ENCODE results near the gene CELA2B. TPM values are rescaled to one million over a fixed set of nuclear protein-coding genes. Genes with fewer than 3 reads are reported as not detected.
"Not testable (repeated sequence)": the region's sequence is repeated elsewhere in the genome, so short reads cannot be mapped to it uniquely, and the experiment has no call there.

The CELA2B gene
- total RNA-seq, 2 experiments from 2014 or later, result not detected

DNA sequence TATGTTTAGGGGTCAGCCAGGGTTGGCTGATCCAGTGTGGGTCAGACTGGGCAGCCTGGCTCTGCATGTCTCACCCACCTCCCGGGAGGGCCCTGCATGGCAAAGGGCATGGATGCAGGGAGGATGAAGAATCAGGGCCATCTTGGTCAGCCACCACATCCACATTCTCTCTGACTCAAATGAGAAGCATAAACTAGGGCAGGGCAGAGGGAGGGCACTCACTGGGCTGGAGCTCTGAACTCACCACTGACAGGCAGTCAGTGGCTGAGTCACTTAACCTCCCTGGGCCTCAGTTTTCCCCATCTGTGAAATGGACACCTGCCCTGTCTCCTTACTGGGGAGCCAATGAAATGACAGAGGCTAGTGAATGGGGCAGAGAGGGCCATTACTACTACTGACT, 23.7 kb upstream of the CELA2B start:
- POLR2A ChIA-PET, result no interaction called here
- no peak for ATAC-seq (ENCODE audit: low read depth)
- H3K27ac Mint-ChIP-seq, result no peak overlapping the region
- no peaks in the 10 kb centered on the region for H3K4me1 Mint-ChIP-seq
- H3K9me3 Mint-ChIP-seq, result no peaks in the 10 kb centered on the region
- no peaks in the 10 kb centered on the region for H3K36me3 Mint-ChIP-seq
- no peak overlapping the region for H3K4me3 Mint-ChIP-seq
- H3K27me3 Mint-ChIP-seq, result peaks cover 4% of the 10 kb centered on the region
- no peak for DNase-seq

DNA sequence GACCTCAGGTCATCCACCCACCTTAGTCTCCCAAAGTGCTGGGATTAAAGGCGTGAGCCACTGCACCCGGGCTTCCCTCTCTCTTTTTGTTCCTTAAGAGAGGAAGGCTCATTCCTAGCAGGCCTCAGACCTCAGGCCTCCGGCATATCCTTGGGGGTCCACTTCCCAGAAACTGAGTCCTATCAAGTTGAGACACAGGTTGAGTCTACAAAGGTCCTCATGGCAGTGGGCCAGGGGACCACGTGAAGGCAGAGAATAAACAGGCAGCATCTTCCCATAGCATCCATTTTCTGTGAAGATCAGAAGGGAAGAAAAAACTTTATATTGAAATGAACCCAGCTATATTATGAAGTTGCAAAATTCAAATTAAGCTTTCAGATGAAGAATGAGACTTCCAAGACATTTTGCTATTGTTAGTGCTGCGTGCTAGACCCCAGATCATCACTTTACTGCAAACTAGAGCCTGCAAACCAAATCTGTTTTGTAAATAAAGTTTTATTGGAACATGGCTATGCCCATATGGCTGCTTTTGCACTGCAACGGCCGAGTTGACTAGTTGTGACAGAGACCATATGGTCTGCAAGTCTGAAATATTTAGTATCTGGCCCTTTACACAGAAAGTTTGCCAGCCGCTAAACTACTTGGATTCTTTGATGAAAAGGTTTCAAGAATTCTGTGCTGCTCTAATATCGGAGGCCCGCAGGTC, 22.9 kb upstream of the CELA2B start:
- Mint-ChIP-seq H3K27me3 (peaks cover 4% of the 10 kb centered on the region), H3K27ac (no peak overlapping the region), H3K4me3 (no peak overlapping the region), H3K36me3 (no peaks in the 10 kb centered on the region), H3K9me3 (no peaks in the 10 kb centered on the region), H3K4me1 (no peaks in the 10 kb centered on the region)
- POLR2A ChIA-PET, result no interaction called here
- no peak for ATAC-seq (ENCODE audit: low read depth)
- no peak for DNase-seq

DNA sequence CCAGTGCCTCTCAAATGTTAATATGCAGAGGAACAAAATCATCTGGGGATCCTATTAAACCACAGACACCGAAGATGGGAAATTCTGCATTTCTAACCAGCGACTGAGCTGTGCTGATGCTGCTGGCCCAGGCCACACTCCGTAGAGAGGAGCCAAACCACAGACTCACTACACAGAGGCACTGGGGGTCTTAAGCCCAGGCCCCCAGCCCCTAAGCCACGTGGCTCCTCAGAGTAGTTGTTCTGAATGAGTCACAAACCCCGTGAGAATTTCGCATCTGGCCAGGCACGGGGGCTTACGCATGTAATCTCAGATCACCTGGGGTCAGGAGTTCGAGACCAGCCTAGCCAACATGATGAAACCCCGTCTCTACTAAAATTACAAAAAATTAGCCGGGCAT, 22.2 kb upstream of the CELA2B start:
- ATAC-seq (ENCODE audit: low read depth) (no peak), DNase-seq (no peak)
- H3K27ac Mint-ChIP-seq, result no peak overlapping the region
- peaks cover 4% of the 10 kb centered on the region for H3K27me3 Mint-ChIP-seq
- POLR2A ChIA-PET, result no interaction called here
- no peaks in the 10 kb centered on the region for H3K9me3 Mint-ChIP-seq
- no peak overlapping the region for H3K4me3 Mint-ChIP-seq
- H3K4me1 Mint-ChIP-seq, result no peaks in the 10 kb centered on the region
- H3K36me3 Mint-ChIP-seq, result no peaks in the 10 kb centered on the region

DNA sequence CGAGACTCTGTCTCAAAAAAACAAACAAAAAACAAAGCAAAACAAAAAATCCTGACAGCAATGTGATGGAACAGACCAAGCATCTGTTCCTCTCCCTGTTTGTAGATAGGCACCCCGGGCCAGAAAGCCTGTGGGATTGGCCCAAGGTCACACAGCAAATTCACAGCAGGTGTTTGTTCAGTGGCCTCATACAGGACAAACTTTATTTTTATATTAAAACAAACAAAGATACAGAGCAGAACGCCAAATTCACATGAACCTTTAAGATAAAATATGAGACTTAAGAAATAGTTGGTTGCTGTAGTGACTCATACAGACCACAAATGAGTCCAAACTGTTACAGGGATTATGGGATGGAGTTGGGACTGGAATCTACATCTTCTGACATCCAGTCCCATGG, 21.6 kb upstream of the CELA2B start:
- DNase-seq (no peak), ATAC-seq (ENCODE audit: low read depth) (no peak)
- Mint-ChIP-seq H3K27me3 (peaks cover 4% of the 10 kb centered on the region), H3K27ac (no peak overlapping the region), H3K4me3 (no peak overlapping the region), H3K4me1 (no peaks in the 10 kb centered on the region), H3K9me3 (no peaks in the 10 kb centered on the region), H3K36me3 (no peaks in the 10 kb centered on the region)
- POLR2A ChIA-PET, result no interaction called here

DNA sequence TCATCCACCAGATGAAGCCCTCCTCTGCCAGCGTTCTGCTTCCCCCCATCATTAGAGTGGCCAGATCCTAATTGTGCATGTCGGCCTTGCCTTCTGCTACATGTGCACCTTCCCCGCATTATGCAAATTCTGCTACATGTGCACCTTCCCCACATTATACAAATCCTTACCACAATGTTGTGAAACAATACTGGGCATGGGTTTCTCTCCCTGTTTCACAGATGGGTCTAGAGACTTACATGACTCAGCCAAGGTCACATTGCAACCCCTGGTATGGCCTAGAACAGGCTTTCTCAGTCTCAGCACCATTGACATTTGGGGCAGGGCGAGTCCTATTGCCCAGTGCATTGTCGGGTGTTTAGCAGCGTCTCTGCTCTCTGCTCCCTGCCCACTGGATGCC, 20.4 kb upstream of the CELA2B start:
- Mint-ChIP-seq H3K4me1 (no peaks in the 10 kb centered on the region), H3K4me3 (no peak overlapping the region), H3K36me3 (no peaks in the 10 kb centered on the region), H3K9me3 (no peaks in the 10 kb centered on the region), H3K27me3 (peaks cover 2% of the 10 kb centered on the region), H3K27ac (no peak overlapping the region)
- POLR2A ChIA-PET, result no interaction called here
- ATAC-seq (ENCODE audit: low read depth) (no peak), DNase-seq (no peak)

DNA sequence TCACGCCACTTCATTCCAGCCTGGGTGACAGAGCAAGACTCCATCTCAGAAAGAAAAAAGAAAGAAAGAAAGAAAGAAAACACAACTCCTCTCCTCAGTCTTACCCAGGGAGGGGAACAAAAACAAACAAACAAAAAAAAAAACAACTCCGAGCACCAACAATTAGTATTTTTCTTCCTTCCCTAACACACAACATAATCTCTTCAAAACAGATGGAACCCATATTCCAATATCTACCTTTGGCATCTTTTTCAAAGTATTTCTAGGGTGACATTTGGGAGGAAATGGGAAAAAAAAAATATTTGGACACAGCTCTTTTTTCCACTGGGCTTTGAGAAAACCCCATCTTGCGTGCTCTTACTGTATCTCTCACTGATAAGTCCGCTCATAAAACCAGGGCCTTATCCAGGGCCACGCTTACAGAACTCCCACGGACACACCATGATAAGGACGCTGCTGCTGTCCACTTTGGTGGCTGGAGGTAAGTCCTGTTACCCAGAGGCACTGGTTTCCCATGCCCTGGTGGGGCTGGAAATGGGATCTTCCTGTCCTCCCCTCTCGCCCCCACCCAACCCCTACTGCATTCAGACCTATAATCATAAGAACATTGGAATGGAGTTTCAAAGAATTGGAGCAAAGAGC, 19.5 kb upstream of the CELA2B start, which contains the start of gene CELA2A:
TSS of gene CELA2A (plus strand) at position 420 of the 642 bp plus-strand sequence. CDS start at position 442, 22 bp downstream.
- POLR2A ChIA-PET, result no interaction called here

DNA sequence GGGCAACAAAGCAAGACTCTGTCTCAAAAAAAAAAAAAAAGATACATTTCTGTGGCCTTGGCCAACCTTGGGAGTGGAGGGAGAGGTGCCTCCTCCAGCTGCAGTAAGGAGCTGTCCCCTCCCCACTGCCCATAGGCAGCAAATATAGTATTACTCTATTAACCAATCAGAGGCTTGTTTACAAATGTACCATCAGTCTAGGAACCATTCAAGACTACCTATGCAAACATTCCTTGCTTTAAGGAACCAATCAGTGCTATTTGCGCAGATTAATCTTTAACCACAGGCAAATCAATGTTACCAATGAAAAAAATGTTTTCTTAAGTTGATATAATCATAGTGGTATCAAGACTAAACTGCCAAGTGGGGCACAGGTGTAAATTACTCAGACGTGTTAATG, 18.3 kb upstream of the CELA2B start:
- Mint-ChIP-seq H3K9me3 (no peaks in the 10 kb centered on the region), H3K27ac (no peak overlapping the region), H3K4me3 (no peak overlapping the region), H3K4me1 (no peaks in the 10 kb centered on the region), H3K36me3 (no peaks in the 10 kb centered on the region), H3K27me3 (peaks cover 2% of the 10 kb centered on the region)
- POLR2A ChIA-PET, result no interaction called here
- ATAC-seq (ENCODE audit: low read depth) (no peak), DNase-seq (no peak)

More for the DNA sequence above, 19.5 kb upstream of the CELA2B start, which contains the start of gene CELA2A:
- H3K4me3 Mint-ChIP-seq, result no peak within 1 kb of the TSS
- no peaks in the 10 kb centered on the region for H3K4me1 Mint-ChIP-seq
- no peak for DNase-seq
- H3K27ac Mint-ChIP-seq, result no peak within 1 kb of the TSS
- no peaks in the 10 kb centered on the region for H3K36me3 Mint-ChIP-seq
- ATAC-seq (ENCODE audit: low read depth), result no peak
- H3K9me3 Mint-ChIP-seq, result no peaks in the 10 kb centered on the region
- H3K27me3 Mint-ChIP-seq, result peaks cover 2% of the 10 kb centered on the region

DNA sequence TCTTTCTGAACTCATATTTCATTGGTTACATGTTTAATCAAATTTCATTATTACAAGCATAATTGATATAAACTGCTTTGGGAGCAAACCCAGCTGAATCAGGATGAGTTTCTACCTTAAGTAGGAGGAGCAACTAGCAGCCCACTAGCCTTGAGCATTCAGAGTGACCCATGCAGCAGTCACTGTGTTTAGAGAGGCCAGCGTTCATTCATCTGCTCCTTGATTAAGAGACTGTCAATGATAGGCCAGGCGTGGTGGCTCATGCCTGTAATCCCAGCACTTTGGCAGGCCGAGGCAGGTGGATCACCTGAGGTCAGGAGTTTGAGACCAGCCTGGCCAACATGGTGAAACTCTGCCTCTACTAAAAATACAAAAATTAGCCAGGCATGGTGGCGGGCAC, 17.5 kb upstream of the CELA2B start:
- H3K4me3 Mint-ChIP-seq; H3K27me3 Mint-ChIP-seq; DNase-seq; ATAC-seq (ENCODE audit: low read depth); H3K27ac Mint-ChIP-seq; H3K9me3 Mint-ChIP-seq; H3K4me1 Mint-ChIP-seq; POLR2A ChIA-PET; H3K36me3 Mint-ChIP-seq: not testable (repeated sequence)

DNA sequence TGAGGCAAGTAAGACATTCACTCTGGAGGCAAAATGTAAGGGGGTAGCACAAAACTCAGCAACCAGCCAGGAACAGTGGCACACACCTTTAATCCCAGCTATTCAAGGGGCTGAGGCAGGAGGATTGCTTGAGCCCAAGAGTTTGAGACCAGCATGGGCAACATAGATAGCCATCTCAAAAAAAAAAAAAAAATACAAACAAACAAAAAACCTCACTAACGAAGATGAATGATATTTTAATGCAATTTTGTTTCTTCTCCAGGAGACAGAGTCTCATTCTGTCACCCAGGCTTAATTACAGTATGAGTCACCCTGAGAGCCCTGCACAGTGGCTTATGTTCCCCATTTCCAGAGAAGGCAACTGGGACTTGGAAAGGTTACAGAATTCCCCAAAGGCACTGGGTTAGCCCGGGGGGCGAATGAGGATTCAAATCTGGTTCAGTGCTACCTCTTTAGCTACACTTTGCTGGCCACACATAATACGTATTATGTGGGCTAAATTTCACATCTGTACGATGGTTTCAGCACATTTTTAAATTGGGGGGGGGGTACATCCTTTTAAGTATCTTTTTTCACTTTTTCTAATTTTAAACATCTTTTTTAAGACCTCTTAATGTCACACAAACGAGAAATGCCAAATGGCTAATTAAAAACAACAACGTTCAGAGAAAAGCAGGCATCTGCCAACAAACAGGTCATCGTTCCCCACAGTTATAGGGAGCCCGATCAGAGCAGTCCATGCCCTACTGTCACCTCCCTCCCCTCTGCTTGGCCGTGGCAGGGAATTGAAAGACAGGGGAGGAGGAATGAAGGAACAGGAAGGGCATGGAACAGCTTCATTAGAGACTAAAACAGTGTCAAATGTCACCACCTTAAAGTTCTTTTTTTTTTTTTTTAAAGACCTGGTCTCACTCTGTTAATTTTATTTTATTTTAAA, 15.9 kb upstream of the CELA2B start:
- POLR2A ChIA-PET, result interaction anchor here (0.6 kb wide), 1 partner anchor 434 kb away, joined by 4 read pairs; no protein-coding TSS in a partner anchor
- Mint-ChIP-seq H3K9me3 (no peaks in the 10 kb centered on the region), H3K4me1 (no peaks in the 10 kb centered on the region), H3K27ac (no peak overlapping the region), H3K27me3 (peaks cover 2% of the 10 kb centered on the region), H3K4me3 (no peak overlapping the region), H3K36me3 (no peaks in the 10 kb centered on the region)
- DNase-seq, result no peak
- ATAC-seq (ENCODE audit: low read depth), result no peak

DNA sequence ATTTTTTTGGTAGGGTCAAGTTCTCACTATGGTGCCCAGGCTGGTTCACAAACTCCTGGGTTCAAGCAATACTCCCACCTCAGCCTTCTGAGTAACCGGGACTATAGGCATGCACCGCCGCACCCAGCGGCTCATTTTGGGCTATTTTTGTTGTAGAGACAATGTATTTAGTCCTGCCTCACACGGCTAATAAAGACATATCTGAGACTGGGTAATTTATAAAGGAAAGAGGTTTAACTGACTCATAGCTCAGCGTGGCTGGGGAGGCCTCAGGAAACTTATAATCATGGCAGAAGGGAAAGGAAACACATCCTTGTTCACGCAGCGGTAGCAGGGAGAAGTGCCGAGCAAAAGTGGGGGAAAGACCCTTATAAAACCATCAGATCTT, 15.2 kb upstream of the CELA2B start:
- POLR2A ChIA-PET, result no interaction called here
- DNase-seq (no peak), ATAC-seq (ENCODE audit: low read depth) (no peak)
- Mint-ChIP-seq H3K27me3 (peaks cover 2% of the 10 kb centered on the region), H3K9me3 (no peaks in the 10 kb centered on the region), H3K27ac (no peak overlapping the region), H3K4me1 (no peaks in the 10 kb centered on the region), H3K4me3 (no peak overlapping the region), H3K36me3 (no peaks in the 10 kb centered on the region)

DNA sequence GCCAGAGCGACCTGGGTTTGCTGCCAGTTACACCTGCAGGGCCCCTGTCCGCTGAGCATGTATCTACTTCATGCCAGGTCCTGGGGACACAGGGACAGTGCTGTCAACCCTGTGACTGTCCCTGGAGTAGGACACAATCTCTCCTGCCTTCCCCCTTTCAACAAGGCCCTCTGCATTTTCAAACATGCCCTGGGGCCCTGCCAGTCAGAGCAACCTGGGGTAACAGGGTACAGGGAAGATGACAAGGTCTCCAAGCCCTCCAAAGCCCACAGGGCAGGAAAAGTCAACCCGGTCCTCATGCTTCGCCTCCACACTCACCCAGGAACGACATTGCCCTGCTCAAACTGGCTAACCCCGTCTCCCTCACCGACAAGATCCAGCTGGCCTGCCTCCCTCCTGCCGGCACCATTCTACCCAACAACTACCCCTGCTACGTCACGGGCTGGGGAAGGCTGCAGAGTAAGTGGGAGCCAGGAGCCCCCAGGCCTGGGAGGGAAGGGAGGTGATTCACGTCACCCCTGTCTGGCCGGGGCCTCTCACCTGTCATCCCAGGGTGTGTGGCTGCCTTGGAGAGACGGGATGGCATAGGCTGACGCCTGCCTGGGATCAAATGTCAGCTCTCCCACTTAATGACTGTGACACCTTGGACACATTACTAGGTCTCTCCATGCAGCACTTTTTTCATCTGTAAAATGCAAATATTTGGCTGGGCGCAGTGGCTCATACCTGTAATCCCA, 12.7 kb upstream of the CELA2B start:
- H3K27me3 Mint-ChIP-seq; H3K4me1 Mint-ChIP-seq; H3K36me3 Mint-ChIP-seq; H3K4me3 Mint-ChIP-seq; POLR2A ChIA-PET; H3K27ac Mint-ChIP-seq; ATAC-seq (ENCODE audit: low read depth); DNase-seq; H3K9me3 Mint-ChIP-seq: not testable (repeated sequence)

DNA sequence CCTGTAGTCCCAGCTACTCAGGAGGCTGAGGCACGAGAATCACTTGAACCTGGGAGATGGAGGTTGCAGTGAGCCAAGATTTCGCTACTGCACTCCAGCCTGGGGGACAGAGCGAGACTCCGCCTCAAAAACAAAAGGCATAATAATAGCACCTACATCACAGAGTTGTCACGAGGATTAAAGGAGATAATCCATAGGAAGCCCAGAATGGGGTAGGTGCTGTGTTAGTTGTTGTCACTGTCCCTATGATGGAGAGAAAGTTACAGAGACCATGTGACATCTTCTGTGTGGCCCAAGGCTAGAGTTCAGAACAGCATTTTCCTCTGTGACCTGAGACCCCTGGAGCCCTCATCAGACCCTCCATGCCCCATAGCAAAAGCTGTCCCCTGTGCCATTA, 12.0 kb upstream of the CELA2B start:
- H3K4me1 Mint-ChIP-seq; H3K27ac Mint-ChIP-seq; POLR2A ChIA-PET; H3K36me3 Mint-ChIP-seq; DNase-seq; H3K9me3 Mint-ChIP-seq; H3K4me3 Mint-ChIP-seq; H3K27me3 Mint-ChIP-seq; ATAC-seq (ENCODE audit: low read depth): not testable (repeated sequence)

DNA sequence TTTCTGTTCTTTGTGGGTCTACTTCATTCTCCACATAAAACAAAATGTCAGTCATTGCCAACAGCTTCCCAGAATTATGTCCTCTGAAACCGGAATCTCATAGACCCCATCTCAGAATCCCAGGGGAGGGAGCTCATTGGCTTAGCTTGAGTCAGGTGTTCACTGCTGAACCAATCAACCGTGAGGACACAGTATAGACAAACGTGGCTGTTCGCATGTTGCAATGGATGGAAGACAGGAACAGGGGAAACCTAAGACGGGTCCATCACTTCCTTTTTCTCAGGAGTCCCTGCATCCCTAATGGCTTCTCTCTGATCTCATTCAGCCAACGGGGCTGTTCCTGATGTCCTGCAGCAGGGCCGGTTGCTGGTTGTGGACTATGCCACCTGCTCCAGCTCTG, 10.2 kb upstream of the CELA2B start:
- Mint-ChIP-seq H3K36me3 (no peaks in the 10 kb centered on the region), H3K27me3 (peaks cover 2% of the 10 kb centered on the region), H3K9me3 (no peaks in the 10 kb centered on the region), H3K4me1 (no peaks in the 10 kb centered on the region), H3K27ac (no peak overlapping the region), H3K4me3 (no peak overlapping the region)
- ATAC-seq (ENCODE audit: low read depth), result no peak
- POLR2A ChIA-PET, result no interaction called here
- DNase-seq, result no peak
